ENCODE measurements around the gene CFLAR.

The CFLAR gene

DNA sequence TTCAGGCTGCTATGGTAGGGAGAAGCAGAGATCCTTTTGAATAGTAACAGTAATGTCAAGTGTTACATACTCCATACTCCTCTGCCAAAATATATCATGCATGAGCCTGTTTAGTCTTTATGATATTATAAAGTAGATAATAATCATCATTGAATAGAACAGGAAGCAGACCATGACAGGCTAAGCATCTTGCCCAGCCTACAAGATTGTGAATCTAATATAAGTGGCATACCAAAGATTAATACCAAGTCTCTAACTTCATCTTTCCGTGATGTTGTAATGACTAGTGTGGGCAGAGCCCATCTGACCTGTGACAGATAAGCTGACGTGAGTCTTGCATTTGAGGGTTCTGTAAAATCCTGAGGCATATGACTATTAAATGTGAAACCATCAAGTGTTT, 31.1 kb upstream of the CFLAR start:
- TF ChIP-seq, protein P1, sequence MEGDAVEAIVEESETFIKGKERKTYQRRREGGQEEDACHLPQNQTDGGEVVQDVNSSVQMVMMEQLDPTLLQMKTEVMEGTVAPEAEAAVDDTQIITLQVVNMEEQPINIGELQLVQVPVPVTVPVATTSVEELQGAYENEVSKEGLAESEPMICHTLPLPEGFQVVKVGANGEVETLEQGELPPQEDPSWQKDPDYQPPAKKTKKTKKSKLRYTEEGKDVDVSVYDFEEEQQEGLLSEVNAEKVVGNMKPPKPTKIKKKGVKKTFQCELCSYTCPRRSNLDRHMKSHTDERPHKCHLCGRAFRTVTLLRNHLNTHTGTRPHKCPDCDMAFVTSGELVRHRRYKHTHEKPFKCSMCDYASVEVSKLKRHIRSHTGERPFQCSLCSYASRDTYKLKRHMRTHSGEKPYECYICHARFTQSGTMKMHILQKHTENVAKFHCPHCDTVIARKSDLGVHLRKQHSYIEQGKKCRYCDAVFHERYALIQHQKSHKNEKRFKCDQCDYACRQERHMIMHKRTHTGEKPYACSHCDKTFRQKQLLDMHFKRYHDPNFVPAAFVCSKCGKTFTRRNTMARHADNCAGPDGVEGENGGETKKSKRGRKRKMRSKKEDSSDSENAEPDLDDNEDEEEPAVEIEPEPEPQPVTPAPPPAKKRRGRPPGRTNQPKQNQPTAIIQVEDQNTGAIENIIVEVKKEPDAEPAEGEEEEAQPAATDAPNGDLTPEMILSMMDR (IDR thresholded peaks at IDR 0.05; ENCODE audit: insufficient read depth, missing control alignments), result no peak
- no peak for FAIRE-seq
- no peak for DNase-seq (ENCODE audit: insufficient read length, low spot score)

DNA sequence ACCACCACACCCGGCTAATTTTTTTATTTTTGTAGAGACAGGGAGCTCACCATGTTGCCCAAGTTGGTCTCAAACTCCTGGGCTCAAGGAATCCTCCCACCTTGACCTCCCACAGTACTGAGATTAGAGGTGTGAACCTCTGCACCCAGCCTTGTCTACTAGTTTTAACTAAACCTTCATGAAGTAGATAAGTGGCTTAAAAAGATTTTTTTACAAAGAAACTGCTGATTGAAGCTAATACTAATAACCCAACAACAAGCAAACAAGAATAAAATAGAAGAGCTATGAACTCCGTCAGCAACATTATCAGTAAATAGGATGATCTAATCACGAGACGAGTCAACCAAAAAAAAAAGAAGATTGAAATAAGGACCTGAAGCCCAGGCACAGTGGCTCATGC, 25.4 kb upstream of the CFLAR start:
- DNase-seq (ENCODE audit: insufficient read length, low spot score) (no peak), FAIRE-seq (no peak)
- TF ChIP-seq, protein P1 (IDR thresholded peaks at IDR 0.05; ENCODE audit: insufficient read depth, missing control alignments), result no peak

DNA sequence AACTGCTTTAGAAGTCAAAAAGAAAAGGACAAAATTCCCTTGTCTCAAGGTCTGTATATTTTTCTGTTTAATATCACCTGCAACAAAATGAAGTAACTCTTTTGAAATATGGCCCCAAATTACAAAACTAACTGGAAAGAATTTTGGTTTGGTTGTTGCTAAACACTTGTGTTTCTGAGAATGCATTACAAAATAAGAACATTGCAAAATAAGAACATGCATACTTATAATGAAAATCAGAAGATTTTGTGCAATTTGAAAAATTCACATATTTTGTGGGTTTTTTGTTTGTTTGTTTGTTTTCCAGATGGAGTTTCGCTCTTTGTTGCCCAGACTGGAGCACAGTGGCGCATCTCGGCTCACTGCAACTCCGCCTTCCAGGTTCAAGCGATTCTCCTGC, 22.4 kb upstream of the CFLAR start:
- TF ChIP-seq, protein P1 (IDR thresholded peaks at IDR 0.05; ENCODE audit: insufficient read depth, missing control alignments), result no peak
- DNase-seq (ENCODE audit: insufficient read length, low spot score) (no peak), FAIRE-seq (no peak)

DNA sequence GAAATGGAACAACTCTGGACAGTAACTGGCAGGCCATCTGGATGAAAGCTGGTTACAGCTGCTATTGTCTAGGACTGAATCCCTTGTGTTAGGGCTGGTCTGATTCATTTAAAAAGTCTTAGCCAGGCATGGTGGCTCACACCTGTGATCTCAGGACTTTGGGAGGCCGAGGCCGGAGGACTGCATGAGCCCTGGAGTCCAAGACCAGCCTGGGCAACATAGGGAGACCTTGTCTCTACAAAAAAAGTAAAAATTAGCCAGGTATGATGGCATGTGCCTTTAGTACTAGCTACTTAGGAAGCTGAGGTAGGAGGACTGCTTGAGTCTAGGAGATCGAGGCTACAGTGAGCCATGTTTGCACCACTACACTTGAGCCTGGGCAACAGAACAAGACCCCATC, 15.5 kb upstream of the CFLAR start:
- no peak for DNase-seq (ENCODE audit: insufficient read length, low spot score)

DNA sequence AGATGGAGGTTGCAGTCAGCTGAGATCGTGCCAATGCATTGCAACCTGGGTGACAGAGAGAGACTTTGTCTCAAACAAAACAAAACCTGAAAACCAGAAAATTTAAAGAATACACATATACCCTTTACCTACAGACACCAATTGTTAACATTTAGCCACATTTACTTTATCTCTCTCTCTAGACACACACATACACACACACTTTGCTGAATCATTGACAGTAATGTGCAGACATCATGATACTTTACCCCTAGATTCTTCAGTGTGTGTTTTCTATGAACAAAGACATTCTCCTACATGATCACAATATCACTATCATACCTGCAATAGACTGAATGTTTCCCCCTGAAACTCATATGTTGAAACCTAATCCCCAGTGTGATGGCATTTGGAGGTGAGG, 10.2 kb upstream of the CFLAR start:
- no peak for FAIRE-seq
- TF ChIP-seq, protein P1 (IDR thresholded peaks at IDR 0.05; ENCODE audit: insufficient read depth, missing control alignments), result no peak
- DNase-seq (ENCODE audit: insufficient read length, low spot score), result no peak

More for the DNA sequence above, 15.5 kb upstream of the CFLAR start:
- no peak for FAIRE-seq
- TF ChIP-seq, protein P1 (IDR thresholded peaks at IDR 0.05; ENCODE audit: insufficient read depth, missing control alignments), result no peak

DNA sequence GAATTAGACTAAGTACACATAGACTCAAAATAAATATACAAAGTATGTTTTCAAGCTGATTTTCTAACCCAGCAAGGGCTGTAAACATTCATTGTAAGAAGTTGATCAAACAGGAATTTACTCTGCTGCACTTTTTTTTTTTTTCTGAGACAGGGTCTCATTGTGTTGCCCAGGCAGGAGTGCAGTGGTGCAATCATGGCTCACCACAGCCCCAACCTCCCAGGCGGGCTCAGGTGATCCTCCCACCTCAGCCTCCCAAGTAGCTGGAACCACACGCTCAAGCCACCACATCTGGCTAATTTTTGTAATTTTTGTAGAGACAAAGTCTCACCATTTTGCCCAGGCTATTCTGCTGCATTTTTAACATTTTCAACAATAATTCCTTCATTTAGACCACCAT, 8.3 kb upstream of the CFLAR start:
- DNase-seq (ENCODE audit: insufficient read length, low spot score) (no peak), FAIRE-seq (no peak)
- TF ChIP-seq, protein P1 (IDR thresholded peaks at IDR 0.05; ENCODE audit: insufficient read depth, missing control alignments), result no peak

DNA sequence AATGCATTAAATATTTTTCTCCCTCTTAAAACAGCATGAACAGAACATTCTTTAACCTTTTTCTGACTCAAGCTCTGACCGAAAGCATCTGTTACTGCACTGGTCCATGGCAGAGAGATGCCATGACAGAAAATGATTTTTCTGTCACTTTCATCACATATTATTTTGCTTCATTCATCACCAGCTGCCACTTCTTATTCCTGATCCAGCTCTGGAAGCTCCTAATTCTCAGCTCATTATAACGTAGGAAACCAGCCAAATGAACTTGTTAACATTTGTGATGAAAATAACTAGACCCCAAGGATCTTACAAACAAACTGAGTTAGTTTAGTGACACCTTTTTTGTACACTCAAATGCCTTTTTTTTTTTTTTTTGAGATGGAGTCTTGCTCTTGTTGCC, 7.6 kb upstream of the CFLAR start:
- FAIRE-seq (no peak), DNase-seq (ENCODE audit: insufficient read length, low spot score) (no peak)
- TF ChIP-seq, protein P1 (IDR thresholded peaks at IDR 0.05; ENCODE audit: insufficient read depth, missing control alignments), result no peak

All from D721Med (cell line).